HG02852 (cell line): ENCODE measurements around the gene TAF5L.
"Not testable (repeated sequence)": the region's sequence is repeated elsewhere in the genome, so short reads cannot be mapped to it uniquely, and the experiment has no call there.

ENCODE experiments used
- ATAC-seq: cut with Tn5 transposase; IDR thresholded peaks from one replicate; pipeline ENCODE4 v1.9.1; 2021; ENCODE audit warnings: mild to moderate bottlenecking, moderate library complexity; ENCODE audit not compliant: unreplicated experiment

Gene TAF5L

DNA sequence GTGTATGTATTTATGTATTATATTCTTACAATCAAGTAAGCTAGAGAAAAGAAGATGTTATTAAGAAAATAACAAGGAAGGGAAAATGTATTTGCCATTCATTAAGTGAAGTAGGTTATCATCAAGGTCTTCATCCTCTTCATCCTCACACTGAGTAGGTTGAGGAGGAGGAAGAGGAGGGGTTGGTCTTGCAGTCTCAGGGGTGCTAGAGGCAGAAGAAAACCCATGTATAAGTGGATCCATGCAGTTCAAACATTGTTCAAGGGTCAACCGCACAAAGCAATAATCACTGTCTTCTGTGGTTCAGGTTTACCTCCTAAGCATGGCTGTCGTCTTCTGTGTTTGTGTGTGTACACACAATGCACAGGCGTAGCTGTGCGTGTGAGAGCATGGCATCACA is 17.0 kb upstream of the TAF5L start:
- ATAC-seq = no peak

- no peak for ATAC-seq
Observed at GRCh38 chr1:229642376-229642775, 16.5 kb upstream of the TAF5L start.

GRCh38 chr1:229641306-229641705 is 15.4 kb upstream of the TAF5L start:
- no peak for ATAC-seq

- no peak for ATAC-seq
Observed at GRCh38 chr1:229640455-229640854, 14.5 kb upstream of the TAF5L start.

GRCh38 chr1:229637746-229638145 is 11.8 kb upstream of the TAF5L start:
- ATAC-seq = no peak

GRCh38 chr1:229636042-229636441 is 10.1 kb upstream of the TAF5L start:
- ATAC-seq = no peak

- ATAC-seq = no peak
Observed at GRCh38 chr1:229631966-229632365, 6.0 kb upstream of the TAF5L start.

DNA sequence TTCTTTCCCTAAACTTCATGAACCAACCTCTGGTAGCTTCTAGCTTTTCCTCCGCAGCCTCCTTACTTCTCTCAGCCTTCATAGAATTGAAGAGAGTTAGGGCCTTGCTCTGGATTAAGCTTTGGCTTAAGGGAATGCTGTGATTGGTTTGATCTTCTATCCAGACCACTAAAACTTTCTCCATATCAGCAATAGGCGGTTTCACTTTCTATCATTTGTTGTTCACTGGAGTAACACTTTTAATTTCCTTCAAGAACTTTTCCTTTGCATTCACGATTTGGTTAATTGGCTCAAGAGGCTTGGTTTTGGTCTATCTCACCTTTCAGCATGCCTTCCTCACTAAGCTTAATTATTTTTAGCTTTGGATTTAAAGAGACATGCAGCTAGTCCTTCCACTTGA is 5.2 kb upstream of the TAF5L start:
- ATAC-seq = no peak

DNA sequence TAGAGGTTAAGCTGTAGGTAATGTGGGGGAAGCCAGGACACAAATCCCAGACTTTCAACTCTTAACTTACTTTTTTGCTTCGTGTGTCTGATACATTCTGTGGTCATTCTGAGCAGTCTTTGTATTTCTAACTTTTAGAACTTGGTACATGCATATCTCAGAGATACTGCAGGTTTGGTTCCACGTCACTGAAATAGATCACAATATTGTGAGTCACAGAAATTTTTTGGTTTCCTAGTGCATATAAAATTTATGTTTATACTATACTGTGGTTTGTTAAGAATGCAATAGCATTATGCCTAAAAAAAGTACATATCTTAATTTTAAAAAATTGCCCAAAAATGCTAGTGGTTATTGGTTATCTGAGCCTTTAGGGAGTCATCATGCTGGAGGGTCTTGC is 3.3 kb upstream of the TAF5L start:
- no peak for ATAC-seq

DNA sequence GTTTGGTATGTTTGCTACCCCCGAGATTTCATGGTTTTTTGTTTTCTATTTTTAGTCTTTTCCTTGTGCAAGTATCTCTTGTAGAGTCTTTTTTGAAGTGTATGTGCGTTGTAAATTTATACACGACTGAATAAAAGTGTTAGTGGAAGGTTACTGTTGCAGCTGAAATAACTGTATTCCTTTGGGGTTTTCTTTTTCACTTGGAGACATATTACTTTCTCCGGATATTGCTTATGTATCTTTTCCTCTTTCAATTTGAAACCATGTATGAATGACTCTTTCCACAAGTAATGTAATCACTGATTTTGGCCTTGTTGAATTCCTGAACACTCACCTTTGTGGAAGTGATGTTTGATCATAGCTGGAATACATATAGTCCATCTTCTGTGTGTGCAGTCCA is 1.1 kb upstream of the TAF5L start:
- ATAC-seq = no peak

DNA sequence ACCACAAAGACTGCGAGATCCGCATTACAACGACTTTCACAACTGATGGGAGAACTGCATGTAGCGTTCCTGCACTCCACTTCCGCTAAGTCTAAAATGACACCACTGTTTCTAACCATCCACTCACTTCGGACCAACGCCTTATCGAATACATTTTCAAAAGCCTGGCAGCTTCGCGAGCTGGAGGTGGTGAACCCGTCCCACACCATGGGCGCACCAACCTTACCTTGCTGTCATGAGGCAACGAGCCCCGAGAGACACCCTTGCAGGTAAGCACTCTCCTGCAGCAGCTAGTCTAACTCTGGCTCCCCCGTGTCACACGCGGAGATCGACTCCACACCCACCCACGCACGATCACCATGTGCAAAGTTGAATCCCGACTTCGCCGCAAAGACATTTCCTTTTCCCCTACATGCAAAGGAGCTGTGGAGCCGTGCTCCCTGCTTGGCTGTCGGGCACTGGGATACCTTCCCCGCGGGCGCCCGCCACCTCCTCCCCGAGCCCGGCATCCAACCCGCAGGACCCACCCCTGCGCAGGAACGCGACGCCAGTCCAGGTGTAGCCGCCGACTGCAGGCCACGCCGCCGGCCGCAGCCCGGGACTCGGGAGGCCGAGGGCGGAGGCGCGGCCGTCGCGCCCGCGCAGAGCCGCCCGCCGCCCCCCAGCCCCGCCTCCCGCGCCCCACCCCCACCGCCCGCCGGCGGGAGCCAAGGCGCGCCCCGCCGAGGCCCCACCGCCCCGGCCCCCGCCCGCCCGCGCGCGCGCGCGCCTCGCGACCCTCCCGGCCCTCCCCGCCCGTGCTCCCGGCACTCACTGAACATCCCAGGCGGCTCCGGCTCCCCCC is 629 bp downstream of the TAF5L start:
- ATAC-seq = peak; percentile 54

DNA sequence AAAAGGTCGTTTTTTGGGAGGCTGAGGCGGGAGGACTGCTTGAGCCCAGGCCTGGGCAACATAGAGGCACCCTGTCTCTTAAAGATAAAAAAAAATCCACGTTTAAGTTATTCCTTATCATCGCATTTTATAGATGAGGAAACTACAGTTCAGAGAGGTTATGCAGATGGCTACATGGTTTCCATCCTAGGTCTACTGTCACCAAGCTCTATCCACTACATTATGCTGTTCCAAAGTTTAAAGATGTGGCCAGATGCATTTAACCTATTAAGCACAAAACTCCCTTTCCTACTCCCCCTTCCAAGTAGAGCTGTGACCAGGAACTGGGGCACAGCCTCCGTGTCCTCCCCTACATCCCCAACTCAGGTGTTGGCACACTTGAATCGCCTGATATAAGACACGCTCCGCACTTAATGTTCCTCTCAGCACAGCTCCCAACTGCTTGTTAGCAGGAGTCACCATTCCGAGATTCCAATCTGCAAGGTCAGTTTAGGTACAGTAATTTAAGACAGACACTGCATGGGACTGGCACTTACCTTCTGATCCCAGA is 1.3 kb downstream of the TAF5L start:
- ATAC-seq = no peak

DNA sequence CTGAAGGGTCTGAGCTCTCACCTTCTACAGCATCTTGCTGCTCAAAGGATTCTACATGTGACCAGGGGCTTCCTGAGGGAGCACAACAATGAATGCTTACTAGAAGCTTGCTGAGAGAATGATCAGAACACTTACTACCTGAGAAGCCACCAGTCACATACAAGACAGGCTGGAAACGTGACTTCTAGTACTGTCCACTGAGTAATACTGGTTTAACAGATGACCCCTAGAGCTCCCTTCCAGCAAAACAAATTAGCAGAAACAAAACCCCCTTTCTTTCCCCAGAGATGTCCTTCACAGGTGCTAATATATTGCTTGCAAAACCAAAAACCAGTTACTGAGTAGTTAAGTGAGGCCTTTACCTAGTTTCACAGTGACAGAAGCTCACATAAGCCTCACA is 2.1 kb downstream of the TAF5L start:
- ATAC-seq = no peak

DNA sequence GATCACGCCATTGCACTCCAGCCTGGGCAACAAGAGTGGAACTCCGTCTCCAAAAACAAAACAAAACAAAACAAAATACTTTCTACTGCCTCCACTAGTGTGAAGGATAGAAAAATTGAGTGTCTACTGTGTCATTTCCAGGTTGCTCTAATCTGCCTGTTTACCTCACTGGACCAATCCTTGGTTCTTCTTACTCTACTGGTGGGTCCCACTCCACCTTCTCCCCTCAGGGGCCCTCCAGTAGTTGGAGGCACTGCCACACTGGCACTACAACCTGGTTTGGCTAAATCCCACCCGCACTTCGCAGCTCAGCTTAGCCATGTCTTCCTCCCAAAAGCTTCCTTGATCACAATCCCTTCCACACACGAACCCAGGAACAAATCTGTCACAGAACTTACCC is 2.7 kb downstream of the TAF5L start:
- no peak for ATAC-seq

GRCh38 chr1:229622641-229623120 is 3.2 kb downstream of the TAF5L start:
- not testable (repeated sequence) for ATAC-seq

GRCh38 chr1:229621663-229622062 is 4.3 kb downstream of the TAF5L start:
- ATAC-seq = no peak

GRCh38 chr1:229620876-229621275 is 5.0 kb downstream of the TAF5L start:
- ATAC-seq = no peak

- ATAC-seq = no peak
Observed at GRCh38 chr1:229619614-229620013, 6.3 kb downstream of the TAF5L start.

DNA sequence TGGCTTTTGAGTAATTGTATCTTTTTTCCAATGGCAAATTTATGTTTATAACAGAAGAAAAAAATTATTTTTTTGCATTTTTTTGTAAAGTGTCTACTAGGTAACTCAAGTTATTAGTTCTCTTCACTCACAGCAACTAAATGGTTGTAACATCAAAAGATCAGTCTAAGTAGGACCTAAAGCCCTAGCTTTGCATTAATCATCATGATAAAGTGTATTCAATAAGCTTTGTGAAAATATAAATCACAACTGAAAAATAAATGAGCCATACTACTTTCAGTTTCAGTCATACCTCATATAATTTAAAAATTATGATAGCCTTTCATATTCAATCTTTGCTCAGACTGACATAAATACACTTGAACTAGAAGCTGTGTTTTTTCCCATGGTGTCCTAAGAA is 6.9 kb downstream of the TAF5L start:
- no peak for ATAC-seq

DNA sequence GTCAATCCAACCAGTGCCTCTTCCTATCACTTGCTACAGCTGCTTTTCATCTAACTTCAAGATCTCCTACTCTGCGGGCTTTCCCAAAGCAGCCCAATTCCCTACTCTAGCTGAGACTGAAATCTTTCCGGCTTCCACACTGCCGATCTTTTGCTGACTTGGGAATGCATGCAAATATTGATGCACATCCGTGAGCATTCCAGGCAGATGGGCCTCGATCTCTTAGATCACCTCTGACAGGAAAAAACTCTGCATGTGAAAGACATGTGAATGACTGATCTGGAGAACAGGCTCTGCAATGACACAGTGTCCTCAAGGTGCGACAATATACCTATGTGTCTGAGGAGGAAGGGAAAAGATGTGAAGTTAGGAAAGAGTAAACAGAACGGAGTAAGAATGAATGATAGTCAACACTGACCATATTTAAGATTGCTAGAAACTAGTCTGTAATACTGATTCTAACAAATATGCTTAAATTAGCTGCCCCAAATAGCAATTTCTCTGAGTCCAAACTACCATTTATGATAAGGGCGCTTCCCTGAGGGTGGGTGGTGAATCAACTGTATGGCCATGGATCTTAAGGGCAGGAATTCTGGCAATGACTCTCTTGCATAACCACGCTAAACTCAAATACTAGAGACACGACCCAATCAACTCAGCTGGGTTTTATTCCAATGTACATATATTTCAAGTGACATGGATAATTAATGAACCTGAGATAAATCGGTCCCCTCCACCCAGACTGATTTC is 8.4 kb downstream of the TAF5L start:
- ATAC-seq = no peak

DNA sequence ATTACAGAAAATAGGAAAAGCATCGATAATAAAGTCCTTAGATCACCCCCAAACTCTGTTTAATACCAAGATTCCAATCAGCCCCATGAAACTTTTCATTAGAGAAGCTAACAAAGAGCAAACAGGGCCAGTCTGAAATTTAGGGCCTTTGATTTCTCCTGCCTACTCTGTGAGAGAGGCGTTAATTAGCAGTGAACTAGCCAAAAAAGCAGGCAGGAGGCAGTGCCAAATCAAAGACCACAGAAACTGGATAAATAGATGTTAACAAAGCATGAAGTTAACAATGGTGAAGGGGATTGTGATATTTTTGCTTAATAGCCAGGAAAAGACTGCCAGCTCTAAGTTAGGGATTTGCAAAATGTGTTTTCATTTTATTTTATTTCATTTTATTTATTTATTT is 11.2 kb downstream of the TAF5L start:
- no peak for ATAC-seq

GRCh38 chr1:229613938-229614337 is 12.0 kb downstream of the TAF5L start:
- no peak for ATAC-seq
